Right kidney (tissue), 1 donor: ENCODE measurements around the gene MORN1.

ENCODE experiments used
- DNase-seq: peaks from one replicate; pipeline ENCODE4 v3.0.0-alpha.2; 2016

The MORN1 gene

DNA sequence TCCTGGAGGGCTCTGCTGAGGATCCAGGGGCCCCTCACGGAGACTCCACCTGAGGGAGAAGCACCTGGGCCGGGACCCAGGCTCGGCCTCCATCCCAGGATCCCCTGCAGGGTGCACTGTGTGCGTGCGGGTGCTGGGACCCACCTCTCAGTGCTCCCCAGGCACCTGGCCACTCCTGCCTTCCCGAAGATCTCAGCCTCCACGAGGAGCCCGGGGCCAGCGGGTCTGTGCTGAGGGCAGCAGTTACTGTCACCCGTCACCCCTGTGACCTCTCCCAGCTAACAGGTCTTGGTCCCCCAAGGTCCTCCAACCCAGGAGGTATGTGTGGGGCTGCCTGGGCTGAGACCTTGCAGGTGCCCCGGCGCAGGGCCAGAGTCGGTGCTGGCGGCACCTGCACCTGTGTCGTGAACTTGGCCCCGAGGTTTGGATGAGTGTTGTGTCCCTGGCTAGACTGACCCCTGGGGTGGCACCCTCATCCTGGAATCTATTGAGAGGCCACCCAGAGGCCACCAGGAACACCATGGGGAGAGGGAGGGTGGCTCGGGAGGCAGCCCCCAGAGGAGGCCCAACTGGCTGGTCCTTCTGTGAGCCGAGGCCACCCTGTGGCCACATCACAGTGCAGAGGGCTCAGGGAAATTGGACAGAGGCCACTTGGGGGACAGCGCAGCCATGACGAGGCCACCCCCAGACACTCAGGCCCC is 17.7 kb downstream of the MORN1 start:
- DNase-seq, result no peak

DNA sequence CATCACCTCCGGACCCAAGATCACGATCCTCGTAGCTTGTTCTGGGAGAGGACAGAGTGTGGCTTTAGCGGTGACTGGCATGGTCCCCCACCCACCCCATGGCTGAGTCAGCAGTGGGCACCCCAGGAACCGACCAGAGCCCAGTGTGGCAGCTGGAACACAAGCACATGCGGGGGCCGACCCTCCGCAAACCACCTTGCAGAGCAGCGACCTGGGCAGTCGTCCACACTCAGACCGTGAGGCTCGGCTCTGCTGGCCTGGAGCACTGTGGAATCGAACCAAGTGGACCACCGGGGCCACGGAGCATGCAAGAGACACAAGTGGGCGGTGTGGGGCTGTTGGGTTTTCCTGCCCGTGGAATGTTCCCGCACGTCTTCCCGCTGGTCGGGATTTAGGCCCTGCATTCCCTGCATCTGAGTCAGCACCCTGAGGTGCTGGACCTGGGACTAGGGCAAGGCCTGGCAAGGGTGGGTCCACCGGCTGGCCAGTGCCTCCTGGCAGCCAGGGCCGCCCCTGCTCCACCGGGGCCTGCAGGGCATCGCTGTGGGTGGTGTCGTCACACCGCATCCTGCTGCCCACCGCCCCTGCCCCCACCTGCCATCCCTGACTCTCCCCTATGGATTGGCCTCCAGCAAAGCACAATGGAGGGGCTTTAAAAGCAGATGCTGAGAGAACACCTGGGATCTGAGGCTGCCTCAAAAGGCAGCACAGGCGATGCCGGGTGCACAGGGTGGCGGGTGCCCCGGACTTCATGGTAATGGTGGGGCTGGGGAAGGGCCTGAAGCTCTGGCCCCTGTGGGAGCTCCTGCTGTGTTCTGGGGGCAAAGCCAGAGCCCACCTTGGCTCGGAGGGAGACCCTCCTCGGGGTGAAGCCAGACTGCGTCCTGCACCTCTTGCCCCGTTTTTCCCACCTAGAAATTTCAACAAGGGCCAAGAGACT is 18.5 kb downstream of the MORN1 start:
- no peak for DNase-seq

DNA sequence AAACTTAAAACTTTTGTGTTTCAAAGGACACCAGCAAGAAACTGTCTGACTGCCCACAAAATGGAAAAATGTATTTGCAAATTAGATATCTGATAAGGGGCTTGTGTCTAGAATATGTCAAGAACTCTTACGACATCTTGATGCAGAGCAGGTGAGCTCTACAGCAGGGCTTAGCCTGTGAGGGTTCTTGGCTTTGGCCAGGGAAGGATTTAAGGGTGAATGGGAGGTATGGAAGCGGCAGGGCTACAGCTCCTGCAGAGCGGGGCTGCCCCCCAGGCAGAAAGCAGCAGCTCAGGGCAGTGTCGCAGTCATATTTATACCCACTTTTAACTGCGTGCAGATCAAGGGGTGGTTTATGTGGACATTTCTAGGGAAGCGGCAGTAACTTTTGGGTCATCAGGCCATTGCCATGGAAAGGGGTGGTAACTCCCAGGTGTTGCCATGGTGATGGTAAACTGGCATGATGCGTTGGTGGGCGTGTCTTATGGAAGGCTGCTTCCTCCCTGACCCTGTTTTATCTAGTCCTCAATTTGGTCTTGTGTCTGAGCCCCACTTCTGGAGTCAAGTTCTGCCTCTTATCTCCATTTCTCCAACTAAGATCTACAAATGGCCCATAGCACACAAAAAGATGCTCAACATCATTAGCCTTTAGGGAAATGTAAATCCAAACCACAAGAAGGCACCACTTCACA is 23.2 kb downstream of the MORN1 start:
- no peak for DNase-seq

- DNase-seq, result no peak
These were observed 27.4 kb downstream of the MORN1 start for GRCh38 chr1:2363847-2364513.

GRCh38 chr1:2360588-2361364 is 30.6 kb downstream of the MORN1 start:
- DNase-seq, result no peak

GRCh38 chr1:2358651-2359640 is 32.4 kb downstream of the MORN1 start:
- no peak for DNase-seq

DNA sequence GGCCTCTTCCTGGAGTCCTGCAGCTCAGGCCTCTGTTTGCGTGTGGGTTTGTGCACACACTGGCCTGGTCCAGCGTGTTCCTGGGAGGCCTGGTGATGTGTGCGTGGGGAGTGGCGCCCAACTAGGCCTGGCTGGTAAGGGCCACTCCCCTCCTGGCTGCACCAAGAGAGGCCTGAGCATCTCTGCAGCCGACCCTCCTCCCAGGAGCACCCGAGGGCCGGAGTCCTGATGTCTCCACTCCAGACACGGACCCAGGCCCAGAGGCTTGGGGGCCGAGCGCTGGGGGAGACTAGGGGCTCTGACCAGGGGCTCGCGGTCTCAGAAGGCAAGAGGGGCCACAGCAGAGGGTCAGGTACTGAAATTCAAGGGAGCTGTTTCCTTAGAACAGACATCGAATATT is 33.3 kb downstream of the MORN1 start:
- DNase-seq, result no peak

- no peak for DNase-seq
These were observed 34.2 kb downstream of the MORN1 start for GRCh38 chr1:2356911-2357845.

- DNase-seq, result no peak
These were observed 35.0 kb downstream of the MORN1 start for GRCh38 chr1:2356401-2356800.

- DNase-seq, result no peak
These were observed 35.7 kb downstream of the MORN1 start for GRCh38 chr1:2355373-2356261.

- no peak for DNase-seq
These were observed 36.6 kb downstream of the MORN1 start for GRCh38 chr1:2354511-2355372.

DNA sequence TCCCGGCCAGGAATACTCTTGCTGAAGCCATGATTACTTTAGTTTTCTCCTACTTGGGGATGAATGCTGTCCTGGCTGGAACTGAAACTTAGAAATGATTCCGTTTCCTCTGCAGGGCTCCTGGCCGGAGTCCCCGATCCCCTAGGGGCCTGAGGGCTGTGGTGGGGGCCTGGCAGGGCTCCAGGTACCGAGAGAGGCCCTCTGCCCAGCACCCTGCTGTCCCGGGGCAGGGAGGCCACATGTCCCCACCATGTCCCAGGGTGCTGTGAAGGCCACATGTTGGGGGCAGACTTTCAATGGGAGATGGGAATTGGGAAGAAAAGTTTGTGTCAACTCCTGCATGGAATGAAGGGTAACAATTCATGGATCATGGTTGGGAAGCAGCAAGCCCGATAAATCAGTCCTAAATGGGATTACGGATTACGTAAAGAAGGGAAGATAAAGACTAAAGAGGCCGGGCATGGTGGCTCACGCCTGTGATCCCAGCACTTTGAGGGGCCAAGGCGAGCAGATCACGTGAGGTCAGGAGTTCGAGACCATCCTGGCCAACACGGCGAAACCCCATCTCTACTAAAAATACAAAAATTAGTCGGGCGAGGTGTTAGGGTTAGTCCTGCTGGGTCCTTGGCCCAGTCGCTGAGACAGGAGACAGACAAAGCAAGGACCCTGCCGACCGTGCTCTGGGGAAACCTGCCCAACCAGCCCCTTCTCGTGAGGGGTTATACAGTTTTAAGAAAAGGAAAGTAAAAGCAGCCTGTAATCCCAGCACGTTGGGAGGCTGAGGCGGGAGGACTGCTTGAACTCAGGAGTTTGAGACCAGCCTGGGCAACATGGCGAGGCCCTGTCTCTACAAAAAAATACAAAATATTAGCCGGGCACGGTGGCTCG is 37.6 kb downstream of the MORN1 start:
- no peak for DNase-seq

DNA sequence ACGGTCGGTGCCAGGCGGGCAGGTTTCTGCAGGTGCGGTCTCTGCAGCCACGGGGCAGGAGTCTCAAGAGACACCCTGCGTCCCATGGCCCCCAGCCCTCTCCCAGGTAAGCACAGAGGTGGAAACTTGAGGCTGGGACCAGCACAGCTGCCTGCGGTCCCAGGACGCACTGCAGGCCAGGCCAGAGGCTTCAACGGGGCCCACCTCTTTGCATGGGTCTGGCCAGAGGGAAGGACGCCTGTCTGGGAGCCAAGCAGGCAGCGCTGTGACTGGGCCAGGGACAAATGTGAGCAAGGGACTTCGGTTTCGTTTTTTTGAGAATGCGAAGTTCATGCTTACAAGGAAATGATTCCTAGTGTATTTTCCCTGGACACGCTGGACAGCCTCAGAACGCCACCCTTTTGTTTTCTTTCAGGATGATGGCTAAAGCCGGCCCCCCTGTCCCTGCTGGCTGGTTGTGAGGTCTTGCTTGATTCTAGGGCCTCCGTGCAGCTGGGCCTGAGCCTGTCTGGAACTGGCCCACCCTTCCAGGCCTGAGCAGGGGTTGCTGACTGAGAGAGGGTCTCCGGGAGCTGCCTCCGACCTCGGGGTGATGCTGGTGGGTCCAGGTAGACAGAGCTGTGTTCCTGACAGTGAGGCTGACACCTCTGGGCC is 38.3 kb downstream of the MORN1 start:
- no peak for DNase-seq

GRCh38 chr1:2352341-2352896 is 38.9 kb downstream of the MORN1 start:
- no peak for DNase-seq

DNA sequence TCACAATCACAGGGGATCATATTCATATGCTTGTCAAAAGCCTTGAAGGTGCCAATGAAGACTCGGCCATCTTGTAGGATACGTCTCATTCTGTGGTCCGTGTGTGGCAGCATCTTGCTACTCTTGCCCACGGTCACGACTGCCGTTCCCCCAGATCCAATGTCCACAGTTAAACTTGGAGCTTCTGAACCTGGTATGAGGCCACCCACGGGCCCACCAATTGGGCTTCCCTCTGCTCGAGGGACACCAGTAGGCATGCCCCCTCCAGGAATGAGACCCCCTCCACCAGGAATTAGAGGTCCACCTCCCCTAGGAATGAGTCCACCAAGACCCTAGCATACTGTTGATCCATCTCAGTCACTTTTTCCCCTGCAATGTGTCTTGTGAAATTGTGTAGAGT is 39.6 kb downstream of the MORN1 start:
- DNase-seq, result no peak
